Cardiac fibroblast (primary cell): ENCODE results near the gene POU2F2.

Experiments
- DNase-seq, 2 donors: peaks; one replicate each; pipeline versions ENCODE4 v3.0.0 to v3.0.0-alpha.2; 2010; ENCODE audit warnings: low read depth in 2 of 2
- H3K4me3 ChIP-seq, 2 donors: replicated peaks in 1 of 2; 1 replicate in 1 of 2; 2 replicates in 1 of 2; pipeline ENCODE4 v1.5.1; 2011; ENCODE audit warnings: low read depth in 2 of 2, low read length in 2 of 2, mild to moderate bottlenecking in 2 of 2, moderate library complexity in 1 of 2
- TF ChIP-seq, protein P1 (sequence below): IDR thresholded peaks from one replicate; pipeline ENCODE4 v1.5.1; 2011; ENCODE audit warnings: low read depth, mild to moderate bottlenecking, low read length, inconsistent platforms

Gene POU2F2

DNA sequence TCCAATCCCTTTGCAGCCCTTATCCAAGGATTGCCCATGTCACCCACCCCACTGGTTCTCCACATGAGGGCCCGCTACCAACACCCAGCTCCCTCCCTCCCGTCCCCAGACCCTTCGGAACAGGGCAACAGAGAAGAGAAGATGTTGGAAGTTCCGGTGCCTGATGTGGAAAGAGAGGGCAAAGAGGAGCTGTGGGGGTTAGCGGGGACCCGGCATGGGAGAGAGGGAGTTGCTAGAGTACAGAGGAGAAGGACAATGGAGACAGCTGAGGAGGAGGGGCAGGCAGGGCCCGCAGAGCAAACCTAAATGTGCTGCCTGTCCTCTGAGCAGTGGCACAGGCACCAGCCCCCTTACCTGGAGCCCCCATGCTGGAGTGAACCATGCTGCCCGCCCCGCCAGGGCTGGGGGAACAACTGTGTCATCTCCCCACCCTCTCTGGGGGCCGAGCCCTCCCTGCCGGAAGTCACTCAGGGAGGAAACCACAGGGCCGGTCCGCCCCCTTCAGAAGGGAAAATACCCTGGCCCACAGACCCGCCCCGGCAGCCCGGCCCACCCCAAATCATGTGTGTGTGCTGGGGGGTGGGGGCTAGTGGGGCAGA is at the start of gene POU2F2:
TSS of gene POU2F2 (minus strand) at position 417 of the 599 bp plus-strand sequence. CDS start at position 382, 35 bp downstream.
- TF ChIP-seq, protein P1, sequence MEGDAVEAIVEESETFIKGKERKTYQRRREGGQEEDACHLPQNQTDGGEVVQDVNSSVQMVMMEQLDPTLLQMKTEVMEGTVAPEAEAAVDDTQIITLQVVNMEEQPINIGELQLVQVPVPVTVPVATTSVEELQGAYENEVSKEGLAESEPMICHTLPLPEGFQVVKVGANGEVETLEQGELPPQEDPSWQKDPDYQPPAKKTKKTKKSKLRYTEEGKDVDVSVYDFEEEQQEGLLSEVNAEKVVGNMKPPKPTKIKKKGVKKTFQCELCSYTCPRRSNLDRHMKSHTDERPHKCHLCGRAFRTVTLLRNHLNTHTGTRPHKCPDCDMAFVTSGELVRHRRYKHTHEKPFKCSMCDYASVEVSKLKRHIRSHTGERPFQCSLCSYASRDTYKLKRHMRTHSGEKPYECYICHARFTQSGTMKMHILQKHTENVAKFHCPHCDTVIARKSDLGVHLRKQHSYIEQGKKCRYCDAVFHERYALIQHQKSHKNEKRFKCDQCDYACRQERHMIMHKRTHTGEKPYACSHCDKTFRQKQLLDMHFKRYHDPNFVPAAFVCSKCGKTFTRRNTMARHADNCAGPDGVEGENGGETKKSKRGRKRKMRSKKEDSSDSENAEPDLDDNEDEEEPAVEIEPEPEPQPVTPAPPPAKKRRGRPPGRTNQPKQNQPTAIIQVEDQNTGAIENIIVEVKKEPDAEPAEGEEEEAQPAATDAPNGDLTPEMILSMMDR: no peak
- no peak for DNase-seq
- H3K4me3 ChIP-seq: peak within 1 kb of the TSS; percentile 11 to 64

DNA sequence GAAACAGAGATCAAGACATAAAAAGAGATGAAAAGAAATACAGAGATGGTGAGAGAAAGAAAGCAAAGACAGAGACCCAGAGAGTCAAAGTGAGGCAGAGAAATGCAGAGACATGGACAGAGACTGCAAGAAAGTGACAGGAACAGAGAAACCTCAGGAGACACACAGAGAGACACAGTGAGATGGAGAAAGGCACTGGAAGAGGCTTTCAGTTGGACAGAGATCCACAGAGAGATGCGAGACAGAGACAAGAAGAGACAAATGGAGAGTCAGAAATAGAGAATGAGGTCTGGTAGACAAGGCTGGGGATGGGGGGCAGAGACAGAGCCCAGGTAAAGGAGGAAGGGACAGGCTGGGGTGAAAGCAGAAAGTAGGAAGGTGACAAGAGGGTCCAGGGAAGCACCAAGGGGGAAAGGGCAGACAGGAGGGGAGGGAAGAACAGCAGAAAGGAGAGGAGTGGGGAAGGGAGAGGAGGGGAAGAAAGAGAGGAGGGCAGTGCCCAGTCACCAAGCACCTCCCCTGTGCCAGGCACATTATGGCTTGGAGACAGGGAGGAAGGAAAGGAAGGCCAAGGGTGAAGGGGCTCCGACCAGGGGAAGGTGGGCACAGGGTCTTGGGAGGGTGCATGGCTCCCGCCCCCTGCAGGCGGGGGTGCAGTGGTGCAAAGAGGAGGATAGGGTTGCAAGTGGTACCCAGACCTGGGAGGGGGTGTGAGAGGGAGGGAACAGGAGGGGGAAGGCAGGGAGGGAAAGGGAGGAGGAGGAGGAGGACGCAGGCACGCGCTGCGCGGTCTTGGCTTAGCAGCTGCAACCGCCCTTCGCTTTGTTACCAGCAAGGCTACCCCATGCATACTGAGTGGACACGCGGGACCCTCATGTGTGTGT is 46.8 kb upstream of the POU2F2 start:
- DNase-seq: no peak
- no peak overlapping the region for H3K4me3 ChIP-seq
- TF ChIP-seq, protein P1: peak; percentile 48

DNA sequence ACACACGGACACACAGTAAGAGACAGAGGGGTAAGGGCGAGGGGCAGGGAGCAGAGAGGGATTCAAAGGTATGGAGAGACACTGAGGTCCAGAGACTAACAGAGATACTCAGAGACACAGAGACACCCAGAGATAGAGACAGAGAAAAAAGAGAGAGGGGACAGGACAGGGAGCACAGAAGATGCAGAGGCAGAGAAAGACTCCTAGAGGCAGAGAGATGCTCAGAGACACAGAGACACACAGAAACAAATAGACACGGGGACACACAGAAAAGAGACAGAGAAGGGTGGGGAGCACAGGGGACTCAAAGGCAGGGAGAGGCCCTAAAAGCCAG is 45.4 kb upstream of the POU2F2 start:
- no peak for DNase-seq
- no peak overlapping the region for H3K4me3 ChIP-seq
- TF ChIP-seq, protein P1: no peak

GRCh38 chr19:42176990-42177685 is 44.9 kb upstream of the POU2F2 start:
- peak; percentile 73 to 74 for DNase-seq
- TF ChIP-seq, protein P1: peak; percentile 28
- H3K4me3 ChIP-seq: peak overlapping the region; percentile 36 to 53

- peak overlapping the region; percentile 36 to 53 for H3K4me3 ChIP-seq
- TF ChIP-seq, protein P1: no peak
- DNase-seq: no peak
Observed at GRCh38 chr19:42176649-42176989, 44.4 kb upstream of the POU2F2 start.

- peak; percentile 19 to 26 for DNase-seq
- peak overlapping the region; percentile 36 to 53 for H3K4me3 ChIP-seq
- TF ChIP-seq, protein P1: no peak
Observed at GRCh38 chr19:42175952-42176648, 43.9 kb upstream of the POU2F2 start.
